Testis (tissue), 3 donors: ENCODE data around the gene ERCC6L. TPM values are rescaled to one million over a fixed set of nuclear protein-coding genes. Genes with fewer than 3 reads are reported as not detected.

Source experiments
- DNase-seq: peaks from one replicate; pipeline ENCODE4 v3.0.0-alpha.2; 2019
- H3K27ac ChIP-seq, 2 donors: fragments of 200-600 bp; sonication (generic); one replicate each; pipeline ENCODE4 v1.5.1; 2019
- H3K27me3 ChIP-seq: fragments of 200-600 bp; sonication (generic); one replicate; pipeline ENCODE4 v1.5.1; 2019
- H3K36me3 ChIP-seq: fragments of 200-600 bp; sonication (generic); one replicate; pipeline ENCODE4 v1.5.1; 2017; ENCODE audit warnings: low read depth; ENCODE audit errors: missing control alignments
- H3K4me1 ChIP-seq: fragments of 200-600 bp; sonication (generic); one replicate; pipeline ENCODE4 v1.5.1; 2019
- H3K4me3 ChIP-seq, 2 donors: fragments of 200-600 bp; sonication (generic); one replicate each; pipeline ENCODE4 v1.5.1; 2017 to 2019
- H3K9me3 ChIP-seq: fragments of 200-600 bp; sonication (generic); one replicate; pipeline ENCODE4 v1.5.1; 2017
- POLR2A ChIP-seq: fragments of 450-650 bp; IDR thresholded peaks from one replicate; pipeline ENCODE4 v1.6.1; 2017; ENCODE audit warnings: antibody characterized with exemption, mild to moderate bottlenecking, moderate library complexity
- WGBS, 2 donors: methylation state at CpG; one replicate each; pipeline ENCODE4 v1.1.5; 2018; 5-methylcytosine and 5-hydroxymethylcytosine counted together
- intact Hi-C: fragments of 100-400 bp; cut with DNase I; formaldehyde crosslinking; loops from one replicate; pipeline ENCODE4 v1.15.1; 2023; ENCODE audit warnings: low total_unique reads
- polyA plus RNA-seq: library from polyadenylated mRNA; stranded (reverse); fragments of 350-450 nt; fragmentation: Illumina TruSeq; extraction: RNeasy Lipid Tissue Mini Kit (QIAGEN cat#74804); gene quantifications from one replicate; pipeline ENCODE4 v1.2.3, GENCODE V29; 2014; ENCODE audit warnings: low read depth, low replicate concordance; ENCODE audit not compliant: insufficient read depth
- total RNA-seq, 2 donors: library from RNA; depleted of rRNA; stranded (reverse); fragments of >200 nt; gene quantifications; one replicate each; pipeline ENCODE4 v1.2.3, GENCODE V29; 2016
- TF ChIP-seq, protein P1 (sequence below), 3 experiments: fragments of 450-650 bp in 2 of 3; fragments of 200-600 bp in 1 of 3; sonication (generic) in 1 of 3; IDR thresholded peaks; one replicate each; pipeline ENCODE4 v1.5.1; 2016 to 2019; ENCODE audit warnings: antibody characterized with exemption in 3 of 3, mild to moderate bottlenecking in 2 of 3, moderate library complexity in 1 of 3

ERCC6L gene
- total and polyA plus RNA-seq, 3 donors from 2014 or later: 0.74 to 1.6 (median 1.0) TPM

DNA sequence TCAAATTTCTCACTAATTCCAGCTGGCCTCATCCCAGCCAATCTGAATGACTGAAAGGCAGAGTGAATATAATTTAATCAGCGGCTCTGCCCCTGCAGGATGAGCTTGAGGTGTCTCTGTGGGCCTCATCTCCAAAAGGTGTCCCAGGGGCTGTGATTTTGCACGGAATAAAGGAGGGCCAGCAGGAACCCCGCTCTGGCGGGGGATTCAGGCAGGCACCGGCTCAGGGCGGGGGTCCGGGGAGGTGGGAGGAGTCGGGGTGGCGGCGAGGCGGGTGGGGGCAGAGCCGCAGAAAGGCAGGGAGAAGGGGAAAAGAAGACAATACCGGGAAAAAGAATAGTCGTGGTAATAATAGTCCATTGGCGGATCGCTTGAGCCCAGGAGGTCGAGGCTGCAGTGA lies 16.0 kb upstream of the ERCC6L start:
- H3K4me1 ChIP-seq: no peaks in the 10 kb centered on the region
- no peak overlapping the region for H3K4me3 ChIP-seq
- 26 to 30% methylated on average over 2 to 17 of the region's 17 CpGs for WGBS, 2 donors
- H3K9me3 ChIP-seq: no peaks in the 10 kb centered on the region
- intact Hi-C loops: no loop called here
- TF ChIP-seq, protein P1, sequence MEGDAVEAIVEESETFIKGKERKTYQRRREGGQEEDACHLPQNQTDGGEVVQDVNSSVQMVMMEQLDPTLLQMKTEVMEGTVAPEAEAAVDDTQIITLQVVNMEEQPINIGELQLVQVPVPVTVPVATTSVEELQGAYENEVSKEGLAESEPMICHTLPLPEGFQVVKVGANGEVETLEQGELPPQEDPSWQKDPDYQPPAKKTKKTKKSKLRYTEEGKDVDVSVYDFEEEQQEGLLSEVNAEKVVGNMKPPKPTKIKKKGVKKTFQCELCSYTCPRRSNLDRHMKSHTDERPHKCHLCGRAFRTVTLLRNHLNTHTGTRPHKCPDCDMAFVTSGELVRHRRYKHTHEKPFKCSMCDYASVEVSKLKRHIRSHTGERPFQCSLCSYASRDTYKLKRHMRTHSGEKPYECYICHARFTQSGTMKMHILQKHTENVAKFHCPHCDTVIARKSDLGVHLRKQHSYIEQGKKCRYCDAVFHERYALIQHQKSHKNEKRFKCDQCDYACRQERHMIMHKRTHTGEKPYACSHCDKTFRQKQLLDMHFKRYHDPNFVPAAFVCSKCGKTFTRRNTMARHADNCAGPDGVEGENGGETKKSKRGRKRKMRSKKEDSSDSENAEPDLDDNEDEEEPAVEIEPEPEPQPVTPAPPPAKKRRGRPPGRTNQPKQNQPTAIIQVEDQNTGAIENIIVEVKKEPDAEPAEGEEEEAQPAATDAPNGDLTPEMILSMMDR (IDR thresholded peaks at IDR 0.05): no peak
- TF ChIP-seq POLR2A: no peak
- no peaks in the 10 kb centered on the region for H3K27me3 ChIP-seq
- H3K27ac ChIP-seq: no peak overlapping the region
- H3K36me3 ChIP-seq: no peaks in the 10 kb centered on the region
- no peak for DNase-seq

DNA sequence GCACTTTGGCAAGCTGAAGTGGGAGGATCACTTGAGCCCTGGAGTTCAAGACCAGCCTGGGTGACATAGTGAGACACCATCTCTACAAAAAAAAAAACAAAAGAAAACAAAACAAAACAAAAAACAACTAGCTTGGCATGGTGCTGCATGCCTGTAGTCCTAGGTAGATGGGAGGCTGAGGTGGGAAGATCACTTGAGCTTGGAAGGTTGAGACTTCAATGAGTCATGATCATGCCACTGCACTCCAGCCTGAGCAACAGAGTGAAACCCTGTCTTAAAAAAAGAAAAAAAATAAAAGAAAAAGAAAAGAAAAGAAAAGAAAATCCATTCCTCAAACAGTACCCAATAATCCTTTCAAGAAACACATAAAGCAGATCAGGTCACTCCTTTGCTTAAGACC lies 14.9 kb upstream of the ERCC6L start:
- Histone ChIP-seq H3K9me3 (no peaks in the 10 kb centered on the region), H3K27ac (no peak overlapping the region), H3K4me3 (no peak overlapping the region), H3K27me3 (no peaks in the 10 kb centered on the region), H3K4me1 (no peaks in the 10 kb centered on the region), H3K36me3 (no peaks in the 10 kb centered on the region)
- no peak for DNase-seq
- intact Hi-C loops: no loop called here
- no peak for TF ChIP-seq POLR2A
- TF ChIP-seq, protein P1 (IDR thresholded peaks at IDR 0.05): no peak

DNA sequence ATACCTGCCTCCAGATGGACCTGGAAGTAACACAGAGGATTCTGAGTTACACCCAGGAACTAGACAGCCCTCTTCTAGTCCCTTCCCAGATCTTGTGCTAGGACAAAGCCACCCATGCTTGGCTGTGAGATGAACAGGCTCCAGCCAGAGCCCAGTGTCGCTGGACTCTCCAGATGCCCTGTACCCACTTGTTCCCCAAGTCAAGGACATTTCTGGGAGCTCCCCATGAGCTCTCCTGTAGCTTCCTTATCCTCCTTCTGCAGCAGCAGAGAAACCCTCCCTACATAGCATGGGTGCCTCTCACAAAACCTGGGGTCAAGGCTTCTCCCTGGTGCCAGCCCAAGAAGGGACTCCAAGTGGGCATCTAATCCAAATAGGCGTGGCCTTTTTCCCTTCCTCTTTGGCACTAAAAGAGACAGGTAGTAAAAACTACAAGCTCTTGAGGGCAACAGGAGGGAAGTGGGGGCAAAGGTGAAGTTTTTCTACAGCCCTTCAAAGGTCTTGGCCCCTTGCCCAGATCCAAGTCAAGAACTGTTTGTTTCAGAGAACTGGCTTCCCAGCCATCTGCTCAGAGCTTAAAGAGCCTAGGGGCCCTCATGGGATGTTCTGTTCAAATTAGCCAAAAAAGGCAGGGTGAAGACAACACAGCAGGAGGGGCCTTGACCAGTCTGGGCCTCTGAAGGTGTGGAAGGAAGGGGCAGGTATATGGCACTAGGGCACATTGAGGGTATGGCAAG lies 8.5 kb upstream of the ERCC6L start:
- intact Hi-C loops: no loop called here
- H3K36me3 ChIP-seq: no peaks in the 10 kb centered on the region
- peak; percentile 24 for DNase-seq
- H3K27me3 ChIP-seq: no peaks in the 10 kb centered on the region
- 45 to 57% methylated on average over 1 to 2 of the region's 2 CpGs for WGBS, 2 donors
- no peaks in the 10 kb centered on the region for H3K9me3 ChIP-seq
- no peak for TF ChIP-seq POLR2A
- TF ChIP-seq, protein P1 (IDR thresholded peaks at IDR 0.05): no peak
- H3K4me1 ChIP-seq: no peaks in the 10 kb centered on the region
- H3K27ac ChIP-seq: no peak overlapping the region
- H3K4me3 ChIP-seq: no peak overlapping the region

DNA sequence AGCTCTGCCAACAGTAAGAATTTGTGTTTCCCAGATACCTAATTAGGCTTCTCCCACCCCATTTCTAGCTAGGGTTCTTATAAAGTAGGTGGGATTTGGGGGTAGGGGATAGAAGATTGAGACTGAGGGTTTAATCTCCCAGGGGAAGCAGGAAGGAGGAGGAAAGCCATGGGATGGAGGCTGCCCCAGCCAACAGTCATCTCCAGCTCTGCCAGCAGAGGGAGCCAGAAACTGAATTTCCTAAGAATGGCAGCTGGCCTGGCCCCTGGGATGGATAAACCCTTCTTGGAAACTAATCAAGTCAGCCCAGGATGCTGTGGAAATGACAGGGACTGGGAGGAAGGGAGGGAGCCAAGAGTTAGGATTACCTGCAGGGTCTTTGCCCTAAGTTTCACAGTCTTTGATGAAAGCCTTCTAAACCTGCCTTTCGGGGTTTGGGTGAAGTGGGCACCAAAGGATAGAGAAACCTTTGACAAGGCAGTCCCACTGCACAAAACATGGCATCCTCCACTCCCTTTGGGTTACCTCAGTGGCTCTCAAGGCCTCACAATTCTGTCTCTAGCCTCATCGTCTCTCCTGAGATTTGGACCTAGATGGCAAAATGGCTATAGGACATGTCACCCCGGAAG lies 6.7 kb upstream of the ERCC6L start:
- no peaks in the 10 kb centered on the region for H3K4me1 ChIP-seq
- 100% methylated on average over 2 of the region's 3 CpGs; no CpG with 5 or more reads in 1 of the 2 donors for WGBS, 2 donors
- no peak for TF ChIP-seq POLR2A
- TF ChIP-seq, protein P1 (IDR thresholded peaks at IDR 0.05): peak; percentile 34 to 39 (median 37)
- no peaks in the 10 kb centered on the region for H3K27me3 ChIP-seq
- H3K9me3 ChIP-seq: no peaks in the 10 kb centered on the region
- no peaks in the 10 kb centered on the region for H3K36me3 ChIP-seq
- no peak overlapping the region for H3K27ac ChIP-seq
- H3K4me3 ChIP-seq: no peak overlapping the region
- DNase-seq: peak; percentile 66
- intact Hi-C loops: no loop called here

DNA sequence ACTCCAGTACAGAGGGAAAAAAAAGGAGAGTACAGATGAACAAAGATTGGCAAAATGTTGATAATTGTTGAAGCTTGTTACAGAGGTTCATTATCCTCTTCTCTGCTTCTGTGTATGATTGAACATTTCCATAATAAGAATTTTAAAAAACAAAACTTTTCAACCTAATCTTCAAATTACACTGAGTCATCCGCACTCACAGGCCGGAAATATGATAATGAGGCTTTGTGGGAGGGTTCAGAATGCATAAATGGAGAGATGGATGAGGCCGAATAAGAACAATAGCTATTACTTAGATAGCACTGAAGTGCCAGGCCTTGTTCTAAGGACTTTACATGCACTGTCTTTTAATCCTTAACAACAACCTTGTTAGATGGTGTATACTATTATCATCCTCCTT lies 4.6 kb upstream of the ERCC6L start:
- Histone ChIP-seq H3K4me1 (no peaks in the 10 kb centered on the region), H3K27me3 (no peaks in the 10 kb centered on the region), H3K4me3 (no peak overlapping the region), H3K27ac (no peak overlapping the region), H3K9me3 (no peaks in the 10 kb centered on the region), H3K36me3 (no peaks in the 10 kb centered on the region)
- TF ChIP-seq POLR2A: no peak
- TF ChIP-seq, protein P1 (IDR thresholded peaks at IDR 0.05): no peak
- 48 to 49% methylated on average over 3 of the region's 3 CpGs for WGBS, 2 donors
- no peak for DNase-seq
- intact Hi-C loops: no loop called here
